GM18526 (cell line): ENCODE measurements around the gene SOX18.
A peak's percentile ranks its signal among the peaks of the same experiment; 100 is the strongest.

Experiments
- POLR2A ChIP-seq: IDR thresholded peaks from 3 replicates; pipeline ENCODE4 v1.6.1; 2011; ENCODE audit not compliant: insufficient read length; ENCODE audit errors: extremely low read depth

SOX18 gene

GRCh38 chr20:64082820-64083377, 33.5 kb upstream of the SOX18 start:
- TF ChIP-seq POLR2A: no peak

GRCh38 chr20:64082126-64082731, 32.8 kb upstream of the SOX18 start:
- TF ChIP-seq POLR2A: no peak

DNA sequence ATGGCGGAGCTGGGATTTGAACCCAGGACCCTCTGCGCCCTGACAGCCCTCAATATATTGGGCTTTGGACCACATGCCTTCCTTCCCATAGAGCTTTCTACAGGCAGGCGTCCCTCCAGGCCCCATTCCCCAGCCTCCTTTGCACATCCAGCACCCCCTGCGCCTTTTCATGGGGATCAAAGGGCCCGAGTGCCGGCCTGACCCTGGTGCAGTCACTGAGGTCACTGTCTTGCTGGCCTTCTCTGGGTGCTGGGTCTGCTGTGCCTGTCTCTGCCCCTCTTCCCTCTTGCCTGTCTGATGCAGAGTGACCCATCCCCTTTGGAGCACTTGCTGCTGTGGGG, 32.2 kb upstream of the SOX18 start:
- no peak for TF ChIP-seq POLR2A

DNA sequence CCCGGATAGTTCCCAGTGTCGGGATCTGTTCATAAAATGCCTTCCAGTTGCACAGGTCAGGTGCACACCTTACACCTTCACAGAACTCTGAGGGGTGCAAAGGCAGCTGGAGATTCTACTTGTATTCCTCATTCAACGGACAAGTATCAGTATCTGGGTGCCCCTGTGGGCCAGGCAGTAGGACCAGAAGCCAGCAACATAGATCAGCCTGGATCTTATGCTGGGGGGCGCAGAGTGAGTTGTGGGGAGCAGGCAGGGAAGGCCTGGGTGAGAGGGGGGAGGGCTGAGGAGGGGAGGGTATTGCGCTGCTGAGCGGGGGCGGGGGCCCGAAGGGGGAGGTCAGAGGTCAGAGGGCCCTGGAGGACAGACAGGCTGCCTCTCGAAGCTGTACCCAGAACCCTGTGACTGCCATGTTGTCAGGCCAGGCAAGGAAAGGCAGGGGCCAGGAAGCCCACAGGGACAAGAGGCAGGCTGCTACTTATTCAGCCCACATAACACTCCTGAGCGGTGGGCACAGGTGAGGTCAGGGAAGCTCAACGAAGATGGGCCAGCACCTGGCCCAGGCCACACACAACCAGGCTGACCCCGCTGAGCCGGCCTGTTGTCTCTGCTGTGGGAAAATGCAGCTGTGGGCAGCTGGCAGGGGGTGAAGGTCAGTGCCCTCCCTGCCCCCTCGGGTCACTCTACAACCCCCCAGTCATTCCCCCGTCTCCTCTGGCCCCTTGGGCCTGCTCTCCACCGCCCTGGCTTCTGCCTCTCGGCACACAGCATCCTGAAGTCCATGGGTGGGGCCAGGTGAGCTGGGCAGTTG, 31.6 kb upstream of the SOX18 start:
- TF ChIP-seq POLR2A: no peak

DNA sequence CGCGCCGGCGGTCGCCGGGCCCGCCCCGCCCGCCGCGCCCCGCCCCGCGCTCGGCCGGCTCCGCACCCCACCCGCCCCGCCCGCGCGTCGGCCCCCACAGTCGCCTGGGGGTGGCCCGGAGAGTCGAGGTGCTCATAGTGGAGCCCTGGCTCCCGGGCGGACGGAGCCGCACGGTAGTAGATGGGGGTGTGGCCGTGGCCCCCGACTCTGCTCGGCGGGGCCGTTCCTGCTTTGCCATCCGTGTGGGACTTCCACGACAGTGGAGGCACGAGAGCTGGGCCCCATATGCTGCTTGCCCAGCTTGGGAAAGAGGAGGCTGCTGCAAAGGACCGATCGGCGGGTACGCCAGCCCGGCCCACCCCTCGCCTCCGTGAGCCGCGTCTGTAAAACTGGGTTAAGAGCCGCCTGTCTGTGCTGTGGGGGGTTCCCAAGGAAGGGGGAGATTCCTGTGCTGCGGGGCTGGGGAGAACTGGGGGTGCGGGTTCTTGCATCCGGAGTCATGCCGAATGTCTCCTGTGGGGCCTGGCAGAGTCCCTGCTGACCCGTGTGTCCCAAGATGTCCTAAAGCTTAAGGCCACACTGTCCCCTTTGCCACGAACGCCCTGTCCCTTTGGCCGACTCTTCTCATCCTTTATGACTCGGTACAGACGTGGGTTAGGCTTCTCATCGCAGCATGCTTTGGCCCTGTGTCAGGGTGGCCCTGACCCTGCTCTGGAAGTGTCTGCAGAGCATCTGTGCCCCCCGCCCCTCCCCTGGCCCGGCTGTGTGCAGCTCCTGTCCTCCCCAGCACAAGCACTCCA, 30.8 kb upstream of the SOX18 start, which contains the start of gene OPRL1:
Gene OPRL1, plus strand, starts transcription at position 70 of the 800 bp plus-strand sequence. CDS start 12,639 bp downstream, outside the sequence.
- peak; percentile 8 for TF ChIP-seq POLR2A

- TF ChIP-seq POLR2A: peak; percentile 43
Measured at GRCh38 chr20:64079273-64080012, 30.0 kb upstream of the SOX18 start, which contains the start of gene RGS19. TSS of gene RGS19 (minus strand) at chr20:64079518. CDS start at chr20:64076886, 2,632 bp downstream.

DNA sequence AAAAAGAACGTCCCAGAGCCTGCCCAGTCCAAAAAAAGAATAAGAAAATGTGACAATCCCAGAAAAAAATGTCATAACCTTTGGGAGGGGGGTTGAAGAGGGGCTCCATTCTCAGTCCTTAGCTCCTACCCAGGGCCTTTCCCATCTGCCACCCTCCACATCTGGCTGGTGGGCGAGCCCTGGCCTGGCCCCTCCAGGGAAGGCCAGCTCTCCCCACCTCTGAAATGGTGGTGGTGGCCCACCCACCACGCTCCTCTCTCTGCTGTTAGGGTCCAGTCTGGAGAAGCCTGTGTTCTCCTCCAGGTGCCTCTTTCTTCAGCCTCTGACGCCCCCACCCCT, 29.5 kb upstream of the SOX18 start:
- no peak for TF ChIP-seq POLR2A

- peak; percentile 40 for TF ChIP-seq POLR2A
Measured at GRCh38 chr20:64077876-64078551, 28.6 kb upstream of the SOX18 start.

DNA sequence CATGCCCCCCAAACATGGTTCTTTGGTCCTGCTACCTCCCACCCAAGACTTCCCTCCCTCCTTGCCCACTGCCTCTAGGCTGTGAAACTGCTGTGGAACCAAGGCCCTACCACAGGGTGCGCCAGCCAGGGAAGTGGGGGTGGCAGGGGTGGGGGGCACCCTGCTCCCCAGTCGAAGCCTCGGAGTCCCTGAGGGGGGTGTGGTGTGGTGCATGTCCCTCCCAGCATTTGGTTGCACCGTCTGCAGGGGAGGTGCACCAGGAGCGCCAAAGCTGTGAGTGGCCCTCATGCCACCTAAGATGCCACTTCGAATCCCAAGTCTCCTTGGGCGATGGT, 28.1 kb upstream of the SOX18 start:
- TF ChIP-seq POLR2A: no peak

GRCh38 chr20:64077094-64077493, 27.7 kb upstream of the SOX18 start:
- no peak for TF ChIP-seq POLR2A

- TF ChIP-seq POLR2A: no peak
Measured at GRCh38 chr20:64076061-64076997, 26.9 kb upstream of the SOX18 start.

- TF ChIP-seq POLR2A: no peak
Measured at GRCh38 chr20:64075556-64075955, 26.1 kb upstream of the SOX18 start.

GRCh38 chr20:64074963-64075362, 25.5 kb upstream of the SOX18 start:
- TF ChIP-seq POLR2A: no peak
